Ovary (tissue), 9 donors: ENCODE results near the gene CNNM2. TPM values are rescaled to one million over a fixed set of nuclear protein-coding genes. Genes with fewer than 3 reads are reported as not detected.

ENCODE experiments used
- DNase-seq, 5 donors: peaks; one replicate each; pipeline ENCODE4 v3.0.0-alpha.2; 2019 to 2020
- H3K27ac ChIP-seq, 2 donors: fragments of 200-600 bp; one replicate each; pipeline versions ENCODE4 v1.5.1 to v1.8.0; 2019 to 2022
- H3K27me3 ChIP-seq: fragments of 200-600 bp; one replicate; pipeline ENCODE4 v1.8.0; 2022
- H3K36me3 ChIP-seq: fragments of 200-600 bp; sonication (generic); one replicate; pipeline ENCODE4 v1.5.1; 2019
- H3K4me1 ChIP-seq: one replicate; pipeline ENCODE4 v1.8.1; 2013; ENCODE audit warnings: mild to moderate bottlenecking, moderate library complexity; ENCODE audit not compliant: insufficient read depth
- H3K4me3 ChIP-seq: fragments of 200-600 bp; sonication (generic); one replicate; pipeline ENCODE4 v1.5.1; 2017
- H3K9me3 ChIP-seq, 2 donors: fragments of 200-600 bp in 1 of 2; sonication (generic) in 1 of 2; one replicate each; pipeline versions ENCODE4 v1.5.1 to v1.8.1; 2013 to 2019; ENCODE audit warnings: mild to moderate bottlenecking in 1 of 2, moderate library complexity in 1 of 2
- CTCF ChIP-seq, 3 donors: fragments of 450-650 bp in 2 of 3; fragments of 200-600 bp in 1 of 3; IDR thresholded peaks; one replicate each; pipeline versions ENCODE4 v1.5.1 to v1.8.0; 2016 to 2022; ENCODE audit warnings: antibody characterized with exemption in 3 of 3, mild to moderate bottlenecking in 1 of 3
- EP300 ChIP-seq: sonication (generic); formaldehyde crosslinking; IDR thresholded peaks from one replicate; pipeline ENCODE4 v1.6.1; 2017; ENCODE audit warnings: antibody characterized with exemption
- POLR2A ChIP-seq: fragments of 450-650 bp; IDR thresholded peaks from one replicate; pipeline ENCODE4 v1.6.1; 2017; ENCODE audit warnings: antibody characterized with exemption, mild to moderate bottlenecking, moderate library complexity
- WGBS, 3 donors: extraction: QIAGEN DNeasy Blood & Tissue Kit in 1 of 3; methylation state at CpG; one replicate each; pipeline versions ENCODE4 v1.1.5 to v1.1.7; 2013 to 2017; 5-methylcytosine and 5-hydroxymethylcytosine counted together
- intact Hi-C, 4 donors: fragments of 100-400 bp; cut with DNase I; formaldehyde crosslinking; loops; one replicate each; pipeline versions ENCODE4 v1.11.0 to v1.15.1; 2022 to 2023
- polyA plus RNA-seq, 2 donors: library from polyadenylated mRNA; stranded (reverse); fragments of 200-250 nt in 1 of 2; fragments of 350-450 nt in 1 of 2; fragmentation: Illumina TruSeq in 1 of 2; extraction: RNeasy Lipid Tissue Mini Kit (QIAGEN cat#74804) in 1 of 2; gene quantifications; one replicate each; pipeline ENCODE4 v1.2.3, GENCODE V29; 2013 to 2014
- total RNA-seq, 7 donors: library from RNA; depleted of rRNA in 2 of 7; stranded (reverse); fragments of >200 nt in 2 of 7; fragmentation: NEBNext Ultra II Directional in 3 of 7; extraction: Animal tissue kit (Norgen Biotek cat#: 25700) in 3 of 7; gene quantifications; one replicate each; pipeline versions ENCODE4 v1.1.0 to v1.2.4, GENCODE V29; 2016 to 2023
- donor health status: DM: no; HTN: no; CAD: no; lungs with moderate emphysema.
- donor health status: DM: no; HTN: no; CAD: no.
- donor health status: Bipolar disorder and iron deficiency.
- donor health status: DM: yes; HTN: yes; CAD: no.
- donor health status: DM: no; HTN: no; CAD: no.
- donor health status: DM: yes; HTN: yes; CAD: no.

The CNNM2 gene
- total and polyA plus RNA-seq, 9 donors = 5.4 to 15.0 (median 8.9) TPM

- H3K9me3 ChIP-seq = no peaks in the 10 kb centered on the region
- no peak overlapping the region for H3K27ac ChIP-seq
- H3K4me3 ChIP-seq = no peak overlapping the region
- intact Hi-C loops = no loop called here
- no peak for DNase-seq
- TF ChIP-seq EP300 (no peak), CTCF (IDR thresholded peaks at IDR 0.05) (no peak), POLR2A (no peak)
- no peaks in the 10 kb centered on the region for H3K36me3 ChIP-seq
- H3K27me3 ChIP-seq = no peaks in the 10 kb centered on the region
- 37 to 45% (median 38%) methylated on average over 8 of the region's 8 CpGs for WGBS, 3 donors
- peaks cover 4% of the 10 kb centered on the region for H3K4me1 ChIP-seq
These were observed 70.6 kb downstream of the CNNM2 start for GRCh38 chr10:102988404-102989314.

GRCh38 chr10:102994531-102995295 is 76.6 kb downstream of the CNNM2 start:
- no peak for DNase-seq
- Histone ChIP-seq H3K4me1 (no peaks in the 10 kb centered on the region), H3K36me3 (no peaks in the 10 kb centered on the region), H3K9me3 (no peaks in the 10 kb centered on the region), H3K27ac (no peak overlapping the region), H3K27me3 (no peaks in the 10 kb centered on the region), H3K4me3 (no peak overlapping the region)
- whole genome bisulfite sequencing, 3 donors = 92 to 95% (median 92%) methylated on average over 5 of the region's 5 CpGs
- TF ChIP-seq CTCF (IDR thresholded peaks at IDR 0.05) (no peak), POLR2A (no peak), EP300 (no peak)
- intact Hi-C loops = no loop called here

- intact Hi-C loops = no loop called here
- no peaks in the 10 kb centered on the region for H3K9me3 ChIP-seq
- peaks cover 1% of the 10 kb centered on the region for H3K4me1 ChIP-seq
- no peak for TF ChIP-seq POLR2A
- no peak for TF ChIP-seq EP300
- no peak for TF ChIP-seq CTCF (IDR thresholded peaks at IDR 0.05)
- H3K36me3 ChIP-seq = no peaks in the 10 kb centered on the region
- H3K27me3 ChIP-seq = no peaks in the 10 kb centered on the region
- no peak overlapping the region for H3K27ac ChIP-seq
- H3K4me3 ChIP-seq = no peak overlapping the region
- no peak for DNase-seq
These were observed 78.8 kb downstream of the CNNM2 start for GRCh38 chr10:102996876-102997275.

GRCh38 chr10:102997998-102998397 is 79.9 kb downstream of the CNNM2 start:
- WGBS, 3 donors = 87 to 94% (median 88%) methylated on average over 1 of the region's 1 CpG
- intact Hi-C loops = no loop called here
- DNase-seq = no peak
- Histone ChIP-seq H3K4me3 (no peak overlapping the region), H3K36me3 (no peaks in the 10 kb centered on the region), H3K27me3 (no peaks in the 10 kb centered on the region), H3K9me3 (no peaks in the 10 kb centered on the region), H3K27ac (no peak overlapping the region), H3K4me1 (peaks cover 1% of the 10 kb centered on the region)
- TF ChIP-seq POLR2A (no peak), CTCF (IDR thresholded peaks at IDR 0.05) (no peak), EP300 (no peak)
